ENCODE data around the gene TEX264.

DNA sequence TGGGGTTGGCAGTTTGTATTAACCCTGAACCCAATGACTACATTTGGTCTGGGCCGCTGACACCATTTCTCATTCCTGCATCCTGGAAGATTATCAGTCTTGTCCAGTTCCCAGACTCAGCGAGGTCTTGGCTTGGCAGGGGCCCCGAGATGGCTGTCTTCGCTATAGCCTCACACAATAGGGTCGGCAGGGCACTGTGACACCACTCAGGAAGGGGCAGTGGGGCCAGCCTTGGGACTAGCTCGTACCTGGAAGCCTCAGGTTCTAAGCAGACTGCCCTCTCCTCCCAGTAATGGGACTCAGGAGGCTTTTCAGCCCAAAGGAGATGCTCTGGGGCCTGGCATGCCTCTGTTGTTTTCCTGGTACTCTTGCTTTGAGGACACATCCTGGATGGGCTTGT lies 9.1 kb downstream of the TEX264 start:
- TF ChIP-seq, protein P1, sequence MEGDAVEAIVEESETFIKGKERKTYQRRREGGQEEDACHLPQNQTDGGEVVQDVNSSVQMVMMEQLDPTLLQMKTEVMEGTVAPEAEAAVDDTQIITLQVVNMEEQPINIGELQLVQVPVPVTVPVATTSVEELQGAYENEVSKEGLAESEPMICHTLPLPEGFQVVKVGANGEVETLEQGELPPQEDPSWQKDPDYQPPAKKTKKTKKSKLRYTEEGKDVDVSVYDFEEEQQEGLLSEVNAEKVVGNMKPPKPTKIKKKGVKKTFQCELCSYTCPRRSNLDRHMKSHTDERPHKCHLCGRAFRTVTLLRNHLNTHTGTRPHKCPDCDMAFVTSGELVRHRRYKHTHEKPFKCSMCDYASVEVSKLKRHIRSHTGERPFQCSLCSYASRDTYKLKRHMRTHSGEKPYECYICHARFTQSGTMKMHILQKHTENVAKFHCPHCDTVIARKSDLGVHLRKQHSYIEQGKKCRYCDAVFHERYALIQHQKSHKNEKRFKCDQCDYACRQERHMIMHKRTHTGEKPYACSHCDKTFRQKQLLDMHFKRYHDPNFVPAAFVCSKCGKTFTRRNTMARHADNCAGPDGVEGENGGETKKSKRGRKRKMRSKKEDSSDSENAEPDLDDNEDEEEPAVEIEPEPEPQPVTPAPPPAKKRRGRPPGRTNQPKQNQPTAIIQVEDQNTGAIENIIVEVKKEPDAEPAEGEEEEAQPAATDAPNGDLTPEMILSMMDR (conservative IDR thresholded peaks at IDR 0.05; ENCODE audit: low read length) = no peak
- no peak for TF ChIP-seq EZH2phosphoT487 (IDR thresholded peaks at IDR 0.05; ENCODE audit: borderline replicate concordance, low read depth, low read length)
